ENCODE measurements around the gene PCDHB8. TPM values are rescaled to one million over a fixed set of nuclear protein-coding genes. Genes with fewer than 3 reads are reported as not detected.
A peak's percentile ranks its signal among the peaks of the same experiment; 100 is the strongest.
"Not testable (repeated sequence)": the region's sequence is repeated elsewhere in the genome, so short reads cannot be mapped to it uniquely, and the experiment has no call there.

Gene PCDHB8
- total RNA-seq, 2 donors from 2014 or later, result 0.71 to 3.6 TPM

DNA sequence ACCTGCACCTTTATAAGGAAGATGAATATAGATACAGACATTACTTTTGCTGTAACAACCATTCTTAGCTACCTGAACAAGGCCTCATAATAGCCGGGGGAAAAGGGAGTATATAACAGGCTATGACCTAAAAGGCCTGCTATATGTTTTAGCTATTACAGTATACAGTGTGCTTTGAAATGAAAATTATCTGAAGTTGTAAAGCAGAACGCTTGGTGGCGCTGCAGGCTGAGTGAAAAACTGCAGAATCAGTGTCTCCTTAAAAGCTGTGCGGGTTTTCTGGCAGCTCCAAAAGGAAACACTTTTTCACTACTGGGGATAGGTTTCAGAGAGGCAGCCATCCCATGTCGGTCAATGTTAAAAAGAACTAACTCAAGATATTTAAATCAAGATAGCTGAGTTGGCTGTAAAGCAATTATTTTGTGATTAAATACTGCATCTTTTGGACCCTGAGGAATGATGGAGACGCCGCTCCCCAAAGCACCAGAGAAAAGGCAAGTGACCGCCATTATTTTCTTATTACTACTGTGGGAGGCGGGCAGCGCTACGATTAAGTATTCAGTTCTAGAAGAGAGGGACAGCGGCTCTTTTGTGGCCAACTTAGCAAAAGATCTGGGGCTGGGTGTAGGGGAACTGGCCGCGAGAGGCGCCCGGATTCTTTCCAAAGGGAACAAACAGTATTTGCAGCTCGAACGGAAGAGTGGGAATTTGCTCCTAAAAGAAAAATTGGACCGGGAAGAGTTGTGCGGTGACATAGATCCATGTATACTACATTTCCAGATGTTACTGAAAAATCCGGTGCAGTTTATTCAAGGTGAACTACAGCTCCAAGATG, 21.8 kb upstream of the PCDHB8 start:
- Mint-ChIP-seq H3K4me3 (peak overlapping the region; percentile 61), H3K27me3 (ENCODE audit: insufficient read depth) (peaks cover 3% of the 10 kb centered on the region), H3K9me3 (peaks cover 32% of the 10 kb centered on the region), H3K4me1 (no peaks in the 10 kb centered on the region), H3K36me3 (ENCODE audit: low read depth) (peaks cover 30% of the 10 kb centered on the region), H3K27ac (peak overlapping the region; percentile 30)
- Histone ChIP-seq H3K27ac (ENCODE audit: low read depth, low read length) (no peak overlapping the region), H3K27me3 (ENCODE audit: control insufficient read depth, insufficient read depth, low read length, poor library complexity, severe bottlenecking) (no peaks in the 10 kb centered on the region), H3K9me3 (ENCODE audit: control insufficient read depth, low read length) (peaks cover 3% of the 10 kb centered on the region), H3K9ac (ENCODE audit: extremely low read depth, low read length, poor library complexity, severe bottlenecking) (no peak overlapping the region), H3K4me3 (ENCODE audit: low read length) (no peak overlapping the region), H3K4me1 (ENCODE audit: control insufficient read depth, insufficient read depth, low read length) (no peaks in the 10 kb centered on the region), H3K36me3 (ENCODE audit: control insufficient read depth, insufficient read depth, low read length) (no peaks in the 10 kb centered on the region)
- 84 to 90% methylated on average over 20 to 21 of the region's 21 CpGs for WGBS, 2 experiments (ENCODE audit: insufficient coverage in 1 of 2, insufficient read length in 1 of 2)
- peak; percentile 70 for DNase-seq
- TF ChIP-seq, protein P1, sequence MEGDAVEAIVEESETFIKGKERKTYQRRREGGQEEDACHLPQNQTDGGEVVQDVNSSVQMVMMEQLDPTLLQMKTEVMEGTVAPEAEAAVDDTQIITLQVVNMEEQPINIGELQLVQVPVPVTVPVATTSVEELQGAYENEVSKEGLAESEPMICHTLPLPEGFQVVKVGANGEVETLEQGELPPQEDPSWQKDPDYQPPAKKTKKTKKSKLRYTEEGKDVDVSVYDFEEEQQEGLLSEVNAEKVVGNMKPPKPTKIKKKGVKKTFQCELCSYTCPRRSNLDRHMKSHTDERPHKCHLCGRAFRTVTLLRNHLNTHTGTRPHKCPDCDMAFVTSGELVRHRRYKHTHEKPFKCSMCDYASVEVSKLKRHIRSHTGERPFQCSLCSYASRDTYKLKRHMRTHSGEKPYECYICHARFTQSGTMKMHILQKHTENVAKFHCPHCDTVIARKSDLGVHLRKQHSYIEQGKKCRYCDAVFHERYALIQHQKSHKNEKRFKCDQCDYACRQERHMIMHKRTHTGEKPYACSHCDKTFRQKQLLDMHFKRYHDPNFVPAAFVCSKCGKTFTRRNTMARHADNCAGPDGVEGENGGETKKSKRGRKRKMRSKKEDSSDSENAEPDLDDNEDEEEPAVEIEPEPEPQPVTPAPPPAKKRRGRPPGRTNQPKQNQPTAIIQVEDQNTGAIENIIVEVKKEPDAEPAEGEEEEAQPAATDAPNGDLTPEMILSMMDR (conservative IDR thresholded peaks at IDR 0.05), result peak; percentile 76

DNA sequence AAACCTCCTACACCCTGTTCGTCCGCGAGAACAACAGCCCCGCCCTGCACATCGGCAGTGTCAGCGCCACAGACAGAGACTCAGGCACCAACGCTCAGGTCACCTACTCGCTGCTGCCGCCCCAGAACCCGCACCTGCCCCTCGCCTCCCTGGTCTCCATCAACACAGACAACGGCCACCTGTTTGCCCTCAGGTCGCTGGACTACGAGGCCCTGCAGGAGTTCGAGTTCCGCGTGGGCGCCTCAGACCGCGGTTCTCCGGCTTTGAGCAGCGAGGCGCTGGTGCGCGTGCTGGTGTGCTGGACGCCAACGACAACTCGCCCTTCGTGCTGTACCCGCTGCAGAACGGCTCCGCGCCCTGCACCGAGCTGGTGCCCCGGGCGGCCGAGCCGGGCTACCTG, 20.2 kb upstream of the PCDHB8 start:
- H3K27ac ChIP-seq (ENCODE audit: low read depth, low read length); H3K9ac ChIP-seq (ENCODE audit: extremely low read depth, low read length, poor library complexity, severe bottlenecking); H3K4me3 ChIP-seq (ENCODE audit: low read length); H3K27ac Mint-ChIP-seq; H3K4me1 ChIP-seq (ENCODE audit: control insufficient read depth, insufficient read depth, low read length); H3K9me3 ChIP-seq (ENCODE audit: control insufficient read depth, low read length); H3K27me3 Mint-ChIP-seq (ENCODE audit: insufficient read depth); DNase-seq; H3K36me3 ChIP-seq (ENCODE audit: control insufficient read depth, insufficient read depth, low read length); H3K4me1 Mint-ChIP-seq; H3K4me3 Mint-ChIP-seq; H3K27me3 ChIP-seq (ENCODE audit: control insufficient read depth, insufficient read depth, low read length, poor library complexity, severe bottlenecking): not testable (repeated sequence)
- 60 to 96% methylated on average over 1 to 29 of the region's 38 CpGs for WGBS, 2 experiments (ENCODE audit: insufficient coverage in 1 of 2, insufficient read length in 1 of 2)
- H3K36me3 Mint-ChIP-seq (ENCODE audit: low read depth), result peaks cover 19% of the 10 kb centered on the region
- peaks cover 21% of the 10 kb centered on the region for H3K9me3 Mint-ChIP-seq

DNA sequence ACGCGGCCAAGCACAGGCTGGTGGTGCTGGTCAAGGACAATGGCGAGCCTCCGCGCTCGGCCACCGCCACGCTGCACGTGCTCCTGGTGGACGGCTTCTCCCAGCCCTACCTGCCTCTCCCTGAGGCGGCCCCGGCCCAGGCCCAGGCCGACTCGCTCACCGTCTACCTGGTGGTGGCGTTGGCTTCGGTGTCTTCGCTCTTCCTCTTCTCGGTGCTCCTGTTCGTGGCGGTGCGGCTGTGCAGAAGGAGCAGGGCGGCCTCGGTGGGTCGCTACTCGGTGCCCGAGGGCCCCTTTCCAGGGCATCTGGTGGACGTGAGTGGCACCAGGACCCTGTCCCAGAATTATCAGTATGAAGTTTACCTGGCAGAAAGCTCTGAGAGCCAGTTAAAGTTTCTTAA, 19.7 kb upstream of the PCDHB8 start:
- H3K4me1 ChIP-seq (ENCODE audit: control insufficient read depth, insufficient read depth, low read length); H3K27me3 ChIP-seq (ENCODE audit: control insufficient read depth, insufficient read depth, low read length, poor library complexity, severe bottlenecking); H3K4me1 Mint-ChIP-seq; H3K4me3 ChIP-seq (ENCODE audit: low read length); H3K27ac Mint-ChIP-seq; DNase-seq; H3K27me3 Mint-ChIP-seq (ENCODE audit: insufficient read depth); H3K36me3 ChIP-seq (ENCODE audit: control insufficient read depth, insufficient read depth, low read length); H3K4me3 Mint-ChIP-seq; H3K27ac ChIP-seq (ENCODE audit: low read depth, low read length); H3K9ac ChIP-seq (ENCODE audit: extremely low read depth, low read length, poor library complexity, severe bottlenecking); H3K9me3 ChIP-seq (ENCODE audit: control insufficient read depth, low read length): not testable (repeated sequence)
- H3K9me3 Mint-ChIP-seq, result peaks cover 20% of the 10 kb centered on the region
- WGBS, 2 experiments (ENCODE audit: insufficient coverage in 1 of 2, insufficient read length in 1 of 2), result 91 to 95% methylated on average over 7 to 22 of the region's 28 CpGs
- H3K36me3 Mint-ChIP-seq (ENCODE audit: low read depth), result peaks cover 17% of the 10 kb centered on the region

DNA sequence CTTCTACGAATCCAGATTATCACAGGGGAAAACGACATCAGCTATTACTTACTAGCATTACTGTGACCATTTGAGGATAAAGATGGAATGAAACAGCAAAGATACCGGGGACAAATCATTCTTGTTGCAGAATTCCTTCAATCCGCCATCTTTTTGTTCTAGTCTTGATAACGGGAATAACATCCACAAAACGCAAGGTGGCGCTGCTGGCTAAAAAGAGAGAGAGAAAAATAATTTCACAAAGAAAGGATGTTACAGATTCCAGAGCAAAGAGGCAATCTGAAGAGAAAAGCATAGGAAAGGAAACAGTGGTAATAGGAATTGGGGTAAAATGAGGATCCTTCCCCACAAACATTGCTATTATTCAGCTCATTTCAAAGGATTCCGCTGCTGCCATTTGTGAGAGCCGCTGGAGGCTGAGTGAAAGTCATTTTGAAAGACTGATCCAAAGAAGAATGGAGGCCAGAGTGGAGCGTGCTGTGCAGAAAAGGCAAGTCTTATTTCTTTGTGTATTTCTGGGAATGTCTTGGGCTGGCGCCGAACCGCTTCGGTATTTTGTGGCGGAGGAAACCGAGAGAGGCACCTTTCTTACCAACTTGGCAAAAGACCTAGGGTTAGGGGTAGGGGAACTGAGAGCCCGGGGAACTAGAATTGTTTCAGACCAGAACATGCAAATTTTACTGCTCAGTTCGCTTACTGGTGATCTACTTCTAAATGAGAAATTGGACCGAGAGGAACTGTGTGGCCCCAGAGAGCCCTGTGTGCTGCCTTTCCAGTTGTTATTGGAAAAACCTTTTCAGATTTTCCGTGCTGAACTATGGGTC, 5.0 kb upstream of the PCDHB8 start, which contains the start of gene PCDHB7:
Gene PCDHB7, plus strand, starts transcription at position 264 of the 824 bp plus-strand sequence. Its CDS starts 192 bp downstream, at position 456.
- no peaks in the 10 kb centered on the region for H3K36me3 Mint-ChIP-seq (ENCODE audit: low read depth)
- Histone ChIP-seq H3K27me3 (ENCODE audit: control insufficient read depth, insufficient read depth, low read length, poor library complexity, severe bottlenecking) (no peaks in the 10 kb centered on the region), H3K9me3 (ENCODE audit: control insufficient read depth, low read length) (peaks cover 9% of the 10 kb centered on the region), H3K9ac (ENCODE audit: extremely low read depth, low read length, poor library complexity, severe bottlenecking) (no peak within 1 kb of the TSS), H3K36me3 (ENCODE audit: control insufficient read depth, insufficient read depth, low read length) (no peaks in the 10 kb centered on the region), H3K27ac (ENCODE audit: low read depth, low read length) (no peak within 1 kb of the TSS), H3K4me1 (ENCODE audit: control insufficient read depth, insufficient read depth, low read length) (no peaks in the 10 kb centered on the region), H3K4me3 (ENCODE audit: low read length) (no peak within 1 kb of the TSS)
- no peak within 1 kb of the TSS for H3K4me3 Mint-ChIP-seq
- DNase-seq, result peak; percentile 82
- peaks cover 22% of the 10 kb centered on the region for H3K9me3 Mint-ChIP-seq
- H3K4me1 Mint-ChIP-seq, result no peaks in the 10 kb centered on the region
- H3K27me3 Mint-ChIP-seq (ENCODE audit: insufficient read depth), result no peaks in the 10 kb centered on the region
- H3K27ac Mint-ChIP-seq, result no peak within 1 kb of the TSS
- WGBS, 2 experiments (ENCODE audit: insufficient coverage in 1 of 2, insufficient read length in 1 of 2), result 75 to 81% methylated on average over 17 to 20 of the region's 20 CpGs
- TF ChIP-seq, protein P1 (conservative IDR thresholded peaks at IDR 0.05), result peak; percentile 89

DNA sequence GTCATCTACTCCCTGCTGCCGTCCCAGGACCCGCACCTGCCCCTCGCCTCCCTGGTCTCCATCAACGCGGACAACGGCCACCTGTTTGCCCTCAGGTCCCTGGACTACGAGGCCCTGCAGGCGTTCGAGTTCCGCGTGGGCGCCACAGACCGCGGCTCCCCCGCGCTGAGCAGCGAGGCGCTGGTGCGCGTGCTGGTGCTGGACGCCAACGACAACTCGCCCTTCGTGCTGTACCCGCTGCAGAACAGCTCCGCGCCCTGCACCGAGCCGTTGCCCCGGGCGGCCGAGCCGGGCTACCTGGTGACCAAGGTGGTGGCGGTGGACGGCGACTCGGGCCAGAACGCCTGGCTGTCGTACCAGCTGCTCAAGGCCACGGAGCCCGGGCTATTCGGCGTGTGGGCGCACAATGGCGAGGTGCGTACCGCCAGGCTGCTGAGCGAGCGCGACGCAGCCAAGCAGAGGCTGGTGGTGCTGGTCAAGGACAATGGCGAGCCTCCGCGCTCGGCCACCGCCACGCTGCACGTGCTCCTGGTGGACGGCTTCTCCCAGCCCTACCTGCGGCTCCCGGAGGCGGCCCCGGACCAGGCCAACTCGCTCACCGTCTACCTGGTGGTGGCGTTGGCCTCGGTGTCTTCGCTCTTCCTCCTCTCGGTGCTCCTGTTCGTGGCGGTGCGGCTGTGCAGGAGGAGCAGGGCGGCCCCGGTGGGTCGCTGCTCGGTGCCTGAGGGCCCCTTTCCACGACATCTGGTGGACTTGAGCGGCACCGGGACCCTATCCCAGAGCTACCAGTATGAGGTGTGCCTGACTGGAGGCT, 3.1 kb upstream of the PCDHB8 start:
- H3K4me1 ChIP-seq (ENCODE audit: control insufficient read depth, insufficient read depth, low read length); H3K4me3 Mint-ChIP-seq; H3K36me3 ChIP-seq (ENCODE audit: control insufficient read depth, insufficient read depth, low read length); H3K27ac Mint-ChIP-seq; H3K27me3 ChIP-seq (ENCODE audit: control insufficient read depth, insufficient read depth, low read length, poor library complexity, severe bottlenecking); H3K27ac ChIP-seq (ENCODE audit: low read depth, low read length); H3K27me3 Mint-ChIP-seq (ENCODE audit: insufficient read depth); DNase-seq; H3K36me3 Mint-ChIP-seq (ENCODE audit: low read depth); H3K4me3 ChIP-seq (ENCODE audit: low read length); H3K4me1 Mint-ChIP-seq; H3K9ac ChIP-seq (ENCODE audit: extremely low read depth, low read length, poor library complexity, severe bottlenecking): not testable (repeated sequence)
- H3K9me3 ChIP-seq (ENCODE audit: control insufficient read depth, low read length), result peaks cover 13% of the 10 kb centered on the region
- 93 to 96% methylated on average over 32 to 70 of the region's 79 CpGs for WGBS, 2 experiments (ENCODE audit: insufficient coverage in 1 of 2, insufficient read length in 1 of 2)
- peaks cover 22% of the 10 kb centered on the region for H3K9me3 Mint-ChIP-seq

Data from endodermal cell (in vitro differentiated cells).